Skeletal muscle cell (primary cell): ENCODE data around the gene EFHD1.
A peak's percentile ranks its signal among the peaks of the same experiment; 100 is the strongest.
"Not testable (repeated sequence)": the region's sequence is repeated elsewhere in the genome, so short reads cannot be mapped to it uniquely, and the experiment has no call there.

Experiments used
- DNase-seq: peaks from one replicate; pipeline ENCODE4 v3.0.0-alpha.2; 2010; ENCODE audit warnings: low read depth
- H3K4me3 ChIP-seq: 2 replicates; pipeline ENCODE4 v1.5.1; 2011; ENCODE audit warnings: low read depth, mild to moderate bottlenecking, control low read depth, low read length, moderate library complexity

EFHD1 gene

GRCh38 chr2:232685391-232685790, 52.0 kb downstream of the EFHD1 start:
- DNase-seq, H3K4me3 ChIP-seq: not testable (repeated sequence)

GRCh38 chr2:232687382-232688160, 54.2 kb downstream of the EFHD1 start:
- peak; percentile 21 for DNase-seq
- no peak overlapping the region for H3K4me3 ChIP-seq

- DNase-seq, result no peak
- H3K4me3 ChIP-seq, result no peak overlapping the region
Measured at GRCh38 chr2:232688201-232688600, 54.8 kb downstream of the EFHD1 start.

- H3K4me3 ChIP-seq, result no peak overlapping the region
Measured at GRCh38 chr2:232689152-232689910, 55.9 kb downstream of the EFHD1 start.

GRCh38 chr2:232691117-232691516, 57.7 kb downstream of the EFHD1 start:
- not testable (repeated sequence) for DNase-seq, H3K4me3 ChIP-seq

More at GRCh38 chr2:232689152-232689910, 55.9 kb downstream of the EFHD1 start:
- DNase-seq, result peak; percentile 21

GRCh38 chr2:232693344-232693743, 59.9 kb downstream of the EFHD1 start:
- no peak overlapping the region for H3K4me3 ChIP-seq
- DNase-seq, result no peak

- no peak for DNase-seq
- peak overlapping the region; percentile 85 for H3K4me3 ChIP-seq
Measured at GRCh38 chr2:232696609-232697058, 63.2 kb downstream of the EFHD1 start.

- peak; percentile 83 for DNase-seq
- H3K4me3 ChIP-seq, result peak within 1 kb of the TSS; percentile 85
Measured at GRCh38 chr2:232697059-232697806, 63.8 kb downstream of the EFHD1 start, which contains the start of gene GIGYF2. Gene GIGYF2, plus strand, starts transcription at chr2:232697331. Its CDS starts 37,867 bp downstream, at chr2:232735198.

- peak overlapping the region; percentile 85 for H3K4me3 ChIP-seq
- DNase-seq, result no peak
Measured at GRCh38 chr2:232697807-232698110, 64.4 kb downstream of the EFHD1 start.

GRCh38 chr2:232698556-232699091, 65.2 kb downstream of the EFHD1 start:
- peak overlapping the region; percentile 85 for H3K4me3 ChIP-seq
- no peak for DNase-seq

GRCh38 chr2:232699110-232699509, 65.7 kb downstream of the EFHD1 start:
- peak overlapping the region; percentile 12 for H3K4me3 ChIP-seq
- DNase-seq, result no peak

- DNase-seq, result no peak
- no peak overlapping the region for H3K4me3 ChIP-seq
Measured at GRCh38 chr2:232700154-232700553, 66.8 kb downstream of the EFHD1 start.

GRCh38 chr2:232707076-232707475, 73.7 kb downstream of the EFHD1 start:
- H3K4me3 ChIP-seq, result no peak overlapping the region
- no peak for DNase-seq

- H3K4me3 ChIP-seq, result no peak overlapping the region
- DNase-seq, result no peak
Measured at GRCh38 chr2:232713505-232713904, 80.1 kb downstream of the EFHD1 start.

GRCh38 chr2:232714969-232715368, 81.6 kb downstream of the EFHD1 start:
- no peak overlapping the region for H3K4me3 ChIP-seq
- no peak for DNase-seq

- DNase-seq, H3K4me3 ChIP-seq: not testable (repeated sequence)
Measured at GRCh38 chr2:232720056-232720455, 86.7 kb downstream of the EFHD1 start.

- no peak overlapping the region for H3K4me3 ChIP-seq
- no peak for DNase-seq
Measured at GRCh38 chr2:232721261-232721660, 87.9 kb downstream of the EFHD1 start.

- DNase-seq, result no peak
- no peak overlapping the region for H3K4me3 ChIP-seq
Measured at GRCh38 chr2:232721882-232722281, 88.5 kb downstream of the EFHD1 start.

- H3K4me3 ChIP-seq, result no peak overlapping the region
- no peak for DNase-seq
Measured at GRCh38 chr2:232723027-232723426, 89.6 kb downstream of the EFHD1 start.

GRCh38 chr2:232728785-232729184, 95.4 kb downstream of the EFHD1 start:
- DNase-seq, result no peak
- H3K4me3 ChIP-seq, result no peak overlapping the region
